Panc1 (cell line): Measurements from ENCODE around the gene PEX1.

ENCODE experiments used
- SIN3A ChIP-seq: IDR thresholded peaks from 2 replicates; pipeline ENCODE4 v1.6.1; 2012; ENCODE audit warnings: low read depth, mild to moderate bottlenecking, low read length, moderate library complexity, borderline replicate concordance; ENCODE audit not compliant: insufficient read depth
- TF ChIP-seq, protein P1 (sequence below): fragments of 450-650 bp; IDR thresholded peaks from 2 replicates; pipeline ENCODE4 v1.5.1; 2017; ENCODE audit warnings: mild to moderate bottlenecking

GRCh38 chr7:92563345-92563744 lies 35.0 kb upstream of the PEX1 start:
- TF ChIP-seq, protein P1, sequence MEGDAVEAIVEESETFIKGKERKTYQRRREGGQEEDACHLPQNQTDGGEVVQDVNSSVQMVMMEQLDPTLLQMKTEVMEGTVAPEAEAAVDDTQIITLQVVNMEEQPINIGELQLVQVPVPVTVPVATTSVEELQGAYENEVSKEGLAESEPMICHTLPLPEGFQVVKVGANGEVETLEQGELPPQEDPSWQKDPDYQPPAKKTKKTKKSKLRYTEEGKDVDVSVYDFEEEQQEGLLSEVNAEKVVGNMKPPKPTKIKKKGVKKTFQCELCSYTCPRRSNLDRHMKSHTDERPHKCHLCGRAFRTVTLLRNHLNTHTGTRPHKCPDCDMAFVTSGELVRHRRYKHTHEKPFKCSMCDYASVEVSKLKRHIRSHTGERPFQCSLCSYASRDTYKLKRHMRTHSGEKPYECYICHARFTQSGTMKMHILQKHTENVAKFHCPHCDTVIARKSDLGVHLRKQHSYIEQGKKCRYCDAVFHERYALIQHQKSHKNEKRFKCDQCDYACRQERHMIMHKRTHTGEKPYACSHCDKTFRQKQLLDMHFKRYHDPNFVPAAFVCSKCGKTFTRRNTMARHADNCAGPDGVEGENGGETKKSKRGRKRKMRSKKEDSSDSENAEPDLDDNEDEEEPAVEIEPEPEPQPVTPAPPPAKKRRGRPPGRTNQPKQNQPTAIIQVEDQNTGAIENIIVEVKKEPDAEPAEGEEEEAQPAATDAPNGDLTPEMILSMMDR = no peak
- no peak for TF ChIP-seq SIN3A
